MCF 10A (cell line): ENCODE measurements around the gene DACT3. TPM values are rescaled to one million over a fixed set of nuclear protein-coding genes. Genes with fewer than 3 reads are reported as not detected.
A peak's percentile ranks its signal among the peaks of the same experiment; 100 is the strongest.

Experiments
- BruUV-seq: library from RNA; stranded (reverse); fragments of 400-500 nt; replicated peaks from 2 replicates; lab custom pipeline; 2021; lab: Mats Ljungman, UMichigan
- CTCF ChIA-PET: fragments of 300-600 bp; sonication (Branson Sonifier 250); formaldehyde crosslinking; extraction: SDS; loops from one replicate; lab custom pipeline; 2021; ENCODE audit warnings: antibody characterized with exemption, inconsistent platforms; lab: Yijun Ruan, JAX
- POLR2A ChIA-PET: fragments of 300-600, 350-650 bp; sonication (Branson Sonifier 250); formaldehyde crosslinking; extraction: SDS; loops from one replicate; lab custom pipeline; 2020; ENCODE audit warnings: antibody characterized with exemption, inconsistent platforms; lab: Yijun Ruan, JAX
- DNase-seq: peaks from one replicate; pipeline ENCODE4 v3.0.0-alpha.2; 2018; ENCODE audit not compliant: unreplicated experiment
- H3K27ac Mint-ChIP-seq: one replicate; pipeline ENCODE4 v1.8.0; 2022; ENCODE audit warnings: mild to moderate bottlenecking, low read depth, mixed read lengths; ENCODE audit not compliant: unreplicated experiment
- H3K27me3 Mint-ChIP-seq: one replicate; pipeline ENCODE4 v1.8.0; 2022; ENCODE audit warnings: mixed read lengths; ENCODE audit not compliant: insufficient read depth, unreplicated experiment
- H3K36me3 Mint-ChIP-seq: one replicate; pipeline ENCODE4 v1.8.0; 2022; ENCODE audit warnings: mild to moderate bottlenecking, moderate library complexity, mixed read lengths; ENCODE audit not compliant: insufficient read depth, unreplicated experiment
- H3K4me1 Mint-ChIP-seq: one replicate; pipeline ENCODE4 v1.8.0; 2022; ENCODE audit warnings: mixed read lengths; ENCODE audit not compliant: insufficient read depth, unreplicated experiment
- H3K4me3 Mint-ChIP-seq: one replicate; pipeline ENCODE4 v1.8.0; 2022; ENCODE audit warnings: mild to moderate bottlenecking, moderate library complexity, mixed read lengths; ENCODE audit not compliant: unreplicated experiment
- H3K9me3 Mint-ChIP-seq: one replicate; pipeline ENCODE4 v1.8.0; 2022; ENCODE audit warnings: mixed read lengths; ENCODE audit not compliant: unreplicated experiment
- CTCF ChIP-seq: fragments of 200-600 bp; IDR thresholded peaks from one replicate; pipeline ENCODE4 v1.8.0; 2022; ENCODE audit warnings: antibody characterized with exemption, mild to moderate bottlenecking; ENCODE audit not compliant: unreplicated experiment
- intact Hi-C: fragments of 100-400 bp; cut with micrococcal nuclease; formaldehyde crosslinking; loops from 2 replicates; pipeline ENCODE4 v1.14.1; 2022
- total RNA-seq: library from RNA; stranded (reverse); gene quantifications from 2 replicates; pipeline ENCODE4 v1.2.3, GENCODE V29; 2022

DACT3 gene
- total RNA-seq, 1 experiment from 2014 or later: 0.09 TPM

DNA sequence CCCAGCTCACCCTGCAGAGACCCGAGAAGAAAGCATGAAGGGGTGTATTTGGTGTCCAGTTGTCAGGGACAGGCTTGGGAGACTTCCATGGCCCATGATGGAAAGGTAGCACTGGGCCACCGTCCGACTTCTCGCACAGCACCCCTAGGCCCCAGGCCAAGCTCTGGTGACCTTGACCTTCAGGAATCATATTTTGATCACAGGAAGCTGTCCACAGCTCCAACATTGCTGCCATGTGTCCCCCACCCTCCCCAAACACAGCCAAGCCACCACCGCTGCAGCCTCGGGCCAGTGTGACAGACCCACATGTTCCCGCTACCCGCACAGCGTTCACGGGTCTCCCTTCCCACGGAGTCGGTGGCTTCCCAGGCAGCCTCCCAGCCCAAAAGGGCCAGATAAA, 35.3 kb downstream of the DACT3 start:
- H3K27me3 Mint-ChIP-seq: no peaks in the 10 kb centered on the region
- BruUV-seq: no TSS peak
- intact Hi-C loops: no loop called here
- DNase-seq: no peak
- ChIA-PET CTCF (interaction anchor here (0.9 kb wide), 2 partner anchors 9 to 79 kb away, joined by 5 read pairs; no protein-coding TSS in a partner anchor), POLR2A (no interaction called here)
- peak overlapping the region; percentile 42 for H3K27ac Mint-ChIP-seq
- no peak for TF ChIP-seq CTCF
- no peaks in the 10 kb centered on the region for H3K36me3 Mint-ChIP-seq
- peaks cover 14% of the 10 kb centered on the region for H3K4me1 Mint-ChIP-seq
- H3K9me3 Mint-ChIP-seq: no peaks in the 10 kb centered on the region
- no peak overlapping the region for H3K4me3 Mint-ChIP-seq

DNA sequence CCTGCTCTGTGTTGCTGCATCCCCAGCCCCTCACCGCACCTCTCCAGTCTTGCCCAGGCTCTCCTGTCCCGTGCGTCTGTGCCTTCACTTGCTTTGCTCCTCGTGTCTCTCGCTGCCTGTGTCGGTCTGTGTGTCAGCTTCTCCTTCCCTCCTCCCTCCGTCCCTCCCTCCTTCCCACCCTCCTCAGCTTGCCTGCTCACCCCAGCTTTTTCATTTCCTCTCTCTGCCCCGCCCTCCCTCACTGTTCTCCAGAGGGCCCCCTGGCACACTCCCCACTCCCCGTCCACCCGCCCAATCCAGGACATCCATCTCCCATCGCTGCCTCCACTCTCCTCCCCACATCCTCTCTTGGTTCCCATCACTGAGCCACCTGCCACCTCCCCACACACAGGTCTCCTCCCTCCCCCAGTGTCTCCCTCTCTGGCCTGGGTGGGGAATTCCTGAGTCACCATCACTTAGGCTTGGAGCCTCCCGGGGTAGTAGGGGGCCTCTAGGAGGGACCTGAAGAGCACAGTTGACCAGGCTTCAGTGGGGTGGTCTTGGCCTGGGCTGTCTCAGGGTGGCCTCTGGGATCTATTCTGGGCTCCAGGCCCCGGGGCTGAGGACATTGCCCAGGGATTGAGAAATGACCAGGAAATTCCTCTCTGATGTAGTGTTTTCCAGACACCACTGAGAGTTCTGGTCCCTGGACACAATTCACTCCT, 35.9 kb downstream of the DACT3 start, which contains the start of gene PTGIR:
Gene PTGIR, minus strand, starts transcription at position 132 of the 704 bp plus-strand sequence. CDS start 864 bp downstream, outside the sequence.
- no peak for TF ChIP-seq CTCF
- no peaks in the 10 kb centered on the region for H3K9me3 Mint-ChIP-seq
- peak within 1 kb of the TSS; percentile 42 for H3K27ac Mint-ChIP-seq
- H3K36me3 Mint-ChIP-seq: no peaks in the 10 kb centered on the region
- H3K4me1 Mint-ChIP-seq: peaks cover 14% of the 10 kb centered on the region
- BruUV-seq: no TSS peak
- H3K27me3 Mint-ChIP-seq: no peaks in the 10 kb centered on the region
- peak; percentile 53 for DNase-seq
- ChIA-PET CTCF (interaction anchor here (0.9 kb wide), 1 partner anchor 8 kb away, joined by 5 read pairs; no protein-coding TSS in a partner anchor), POLR2A (no interaction called here)
- intact Hi-C loops: no loop called here
- H3K4me3 Mint-ChIP-seq: no peak within 1 kb of the TSS

- BruUV-seq: no TSS peak
- TF ChIP-seq CTCF: no peak
- ChIA-PET POLR2A (no interaction called here), CTCF (interaction anchor here (1.2 to 1.3 kb wide), 2 partner anchors 10 to 94 kb away, joined by 3 to 4 read pairs; no protein-coding TSS in a partner anchor)
- Mint-ChIP-seq H3K27ac (no peak overlapping the region), H3K9me3 (no peaks in the 10 kb centered on the region), H3K4me3 (no peak overlapping the region), H3K27me3 (no peaks in the 10 kb centered on the region), H3K36me3 (no peaks in the 10 kb centered on the region), H3K4me1 (peaks cover 14% of the 10 kb centered on the region)
- DNase-seq: no peak
- intact Hi-C loops: no loop called here
Observed at GRCh38 chr19:46623915-46624502, 37.0 kb downstream of the DACT3 start.

- Mint-ChIP-seq H3K4me3 (no peak overlapping the region), H3K9me3 (no peaks in the 10 kb centered on the region), H3K27me3 (no peaks in the 10 kb centered on the region), H3K4me1 (peaks cover 15% of the 10 kb centered on the region), H3K27ac (no peak overlapping the region), H3K36me3 (no peaks in the 10 kb centered on the region)
- intact Hi-C loops: no loop called here
- CTCF ChIA-PET: interaction anchor here (0.8 to 1.5 kb wide), 3 partner anchors 7 to 39 kb away, joined by 4 to 7 read pairs (median 6); partner anchors contain the start of gene DACT3
- BruUV-seq: no TSS peak
- POLR2A ChIA-PET: interaction anchor here (1.4 kb wide), 1 partner anchor 10 kb away, joined by 7 read pairs; no protein-coding TSS in a partner anchor
- TF ChIP-seq CTCF: no peak
- DNase-seq: no peak
Observed at GRCh38 chr19:46622118-46622446, 38.9 kb downstream of the DACT3 start.
